Measurements from ENCODE around the gene ARHGEF19. TPM values are rescaled to one million over a fixed set of nuclear protein-coding genes. Genes with fewer than 3 reads are reported as not detected.
A peak's percentile ranks its signal among the peaks of the same experiment; 100 is the strongest.

The ARHGEF19 gene
- total RNA-seq, 4 donors from 2014 or later: 3.3 to 4.6 (median 3.9) TPM

GRCh38 chr1:16239972-16240491 is 27.6 kb upstream of the ARHGEF19 start:
- intact Hi-C loops (cut with DNase I): no loop called here
- no peaks in the 10 kb centered on the region for H3K27me3 ChIP-seq
- peaks cover 0 to under 1% (median 0%) of the 10 kb centered on the region in 4 donors for H3K36me3 ChIP-seq
- WGBS: 73% methylated on average over 2 of the region's 2 CpGs
- no peak for DNase-seq (ENCODE audit: extremely low spot score)
- TF ChIP-seq EP300 (IDR thresholded peaks at IDR 0.05) (no peak), POLR2A (IDR thresholded peaks at IDR 0.05; ENCODE audit: low read depth) (no peak), POLR2AphosphoS5 (IDR thresholded peaks at IDR 0.05) (no peak), CTCF (IDR thresholded peaks at IDR 0.05) (no peak)
- no peaks in the 10 kb centered on the region for H3K9me3 ChIP-seq
- no peak overlapping the region for H3K27ac ChIP-seq (replicated peaks in 1 of 4)
- H3K4me1 ChIP-seq: peaks cover 31 to 42% (median 38%) of the 10 kb centered on the region in 4 donors
- no peak overlapping the region for H3K4me3 ChIP-seq

- peaks cover 16 to 27% (median 22%) of the 10 kb centered on the region in 4 donors for H3K4me1 ChIP-seq
- H3K27ac ChIP-seq (replicated peaks in 1 of 4): peak overlapping the region; percentile 86 to 93 (median 88)
- peaks cover 0 to 9% (median 3%) of the 10 kb centered on the region in 4 donors for H3K36me3 ChIP-seq
- H3K9me3 ChIP-seq: no peaks in the 10 kb centered on the region
- H3K4me3 ChIP-seq: peak overlapping the region; percentile 65 to 73 (median 70)
- 15% methylated on average over 6 of the region's 6 CpGs for WGBS
- H3K27me3 ChIP-seq: no peaks in the 10 kb centered on the region
- intact Hi-C loops (cut with DNase I): no loop called here
- DNase-seq (ENCODE audit: extremely low spot score): no peak
- TF ChIP-seq POLR2AphosphoS5 (IDR thresholded peaks at IDR 0.05): peak in 1 of 2 donors; percentile 43
- no peak for TF ChIP-seq POLR2A (IDR thresholded peaks at IDR 0.05; ENCODE audit: low read depth)
These were observed 24.9 kb upstream of the ARHGEF19 start for GRCh38 chr1:16237343-16237830.

- no peaks in the 10 kb centered on the region for H3K9me3 ChIP-seq
- peak; percentile 86 to 92 for TF ChIP-seq POLR2AphosphoS5 (IDR thresholded peaks at IDR 0.05)
- TF ChIP-seq CTCF (IDR thresholded peaks at IDR 0.05): peak in 1 of 3 experiments; percentile 24
- TF ChIP-seq EP300 (IDR thresholded peaks at IDR 0.05): no peak
- peak; percentile 41 for TF ChIP-seq POLR2A (IDR thresholded peaks at IDR 0.05; ENCODE audit: low read depth)
- peaks cover 16 to 27% (median 22%) of the 10 kb centered on the region in 4 donors for H3K4me1 ChIP-seq
- H3K27ac ChIP-seq (replicated peaks in 1 of 4): peak within 1 kb of the TSS; percentile 86 to 93 (median 88)
- intact Hi-C loops (cut with DNase I): no loop called here
- DNase-seq (ENCODE audit: extremely low spot score): peak; percentile 97
- peak within 1 kb of the TSS; percentile 65 to 73 (median 70) for H3K4me3 ChIP-seq
- no peaks in the 10 kb centered on the region for H3K27me3 ChIP-seq
- H3K36me3 ChIP-seq: peaks cover 0 to 16% (median 6%) of the 10 kb centered on the region in 4 donors
- WGBS: 0% methylated on average over 31 of the region's 57 CpGs
These were observed 24.3 kb upstream of the ARHGEF19 start, which contains the start of gene CPLANE2 for GRCh38 chr1:16236511-16237342. CPLANE2 (minus strand) TSS chr1:16237183; CDS start chr1:16236742, 441 bp downstream.

GRCh38 chr1:16235944-16236510 is 23.6 kb upstream of the ARHGEF19 start:
- peaks cover 16 to 27% (median 22%) of the 10 kb centered on the region in 4 donors for H3K4me1 ChIP-seq
- no peaks in the 10 kb centered on the region for H3K27me3 ChIP-seq
- peaks cover 0 to 22% (median 8%) of the 10 kb centered on the region in 4 donors for H3K36me3 ChIP-seq
- peak overlapping the region; percentile 86 to 93 (median 88) for H3K27ac ChIP-seq (replicated peaks in 1 of 4)
- intact Hi-C loops (cut with DNase I): no loop called here
- peak overlapping the region; percentile 65 to 73 (median 70) for H3K4me3 ChIP-seq
- WGBS: 47% methylated on average over 4 of the region's 6 CpGs
- H3K9me3 ChIP-seq: no peaks in the 10 kb centered on the region
- no peak for DNase-seq (ENCODE audit: extremely low spot score)
- TF ChIP-seq CTCF (IDR thresholded peaks at IDR 0.05) (peak in 1 of 3 experiments; percentile 25), POLR2A (IDR thresholded peaks at IDR 0.05; ENCODE audit: low read depth) (no peak)

DNA sequence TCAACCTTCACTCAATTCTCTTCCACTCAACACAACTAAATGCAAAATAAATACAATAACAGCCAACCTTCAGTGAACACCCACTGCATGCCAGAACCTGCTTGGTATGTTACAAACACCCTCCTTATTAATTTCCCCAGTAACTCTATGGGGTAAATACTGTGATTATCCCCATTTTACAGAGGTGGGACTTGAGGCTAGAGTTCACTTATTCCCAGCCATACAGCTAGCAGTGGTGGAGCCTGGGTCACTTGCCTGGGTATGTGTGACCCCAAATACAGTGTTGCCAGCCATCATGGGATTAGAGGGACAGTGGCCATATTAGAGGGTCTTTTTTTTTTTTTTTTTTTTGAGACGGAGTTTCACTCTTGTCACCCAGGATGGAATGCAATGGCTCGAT is 22.9 kb upstream of the ARHGEF19 start:
- DNase-seq (ENCODE audit: extremely low spot score): no peak
- no peaks in the 10 kb centered on the region for H3K27me3 ChIP-seq
- no peak overlapping the region for H3K4me3 ChIP-seq
- H3K4me1 ChIP-seq: peaks cover 16 to 27% (median 22%) of the 10 kb centered on the region in 4 donors
- intact Hi-C loops (cut with DNase I): no loop called here
- WGBS: 94% methylated on average over 2 of the region's 2 CpGs
- no peak overlapping the region for H3K27ac ChIP-seq (replicated peaks in 1 of 4)
- peaks cover 0 to 22% (median 8%) of the 10 kb centered on the region in 4 donors for H3K36me3 ChIP-seq
- TF ChIP-seq EP300 (IDR thresholded peaks at IDR 0.05): no peak
- TF ChIP-seq POLR2A (IDR thresholded peaks at IDR 0.05; ENCODE audit: low read depth): no peak
- no peak for TF ChIP-seq POLR2AphosphoS5 (IDR thresholded peaks at IDR 0.05)
- no peak for TF ChIP-seq CTCF (IDR thresholded peaks at IDR 0.05)
- H3K9me3 ChIP-seq: no peaks in the 10 kb centered on the region
